ENCODE results near the gene FBXO21. TPM values are rescaled to one million over a fixed set of nuclear protein-coding genes. Genes with fewer than 3 reads are reported as not detected.

The FBXO21 gene
- total RNA-seq, 3 donors from 2014 or later: 64.0 to 99.0 (median 65.3) TPM

DNA sequence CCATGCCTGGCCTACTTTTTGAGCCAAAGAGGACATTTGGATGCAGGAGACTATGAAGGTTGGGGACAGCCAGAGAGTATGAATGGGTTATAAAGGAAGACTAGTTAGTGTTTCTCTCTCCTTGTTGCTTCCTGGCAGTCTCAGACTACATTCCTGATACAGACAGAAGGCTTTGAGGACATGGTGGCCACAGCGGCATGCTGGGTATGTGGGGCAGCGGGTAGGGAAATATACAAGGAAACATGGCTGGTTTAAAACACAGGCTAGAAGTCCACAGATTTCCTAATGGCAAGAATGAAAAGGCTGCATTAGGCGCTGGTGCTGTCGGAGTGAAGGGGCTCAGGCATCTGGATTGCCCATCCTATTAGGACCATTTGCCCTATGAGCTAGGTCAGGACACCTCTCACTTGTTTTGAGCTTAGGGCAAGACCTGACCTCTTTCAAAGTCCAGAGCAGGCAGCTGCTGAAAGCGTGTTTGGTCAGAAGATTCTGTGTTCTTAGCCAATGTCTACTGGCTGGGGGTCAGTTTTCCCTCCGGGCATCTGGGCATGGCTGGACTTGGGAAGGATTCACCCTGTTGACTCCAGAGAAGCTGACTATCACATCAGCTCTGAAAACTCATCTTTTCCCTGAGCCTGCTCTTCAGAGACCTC lies 20.1 kb upstream of the FBXO21 start:
- Histone ChIP-seq H3K27ac (no peak overlapping the region), H3K9me3 (no peaks in the 10 kb centered on the region), H3K4me3 (no peak overlapping the region), H3K27me3 (no peaks in the 10 kb centered on the region), H3K4me1 (no peaks in the 10 kb centered on the region), H3K36me3 (no peaks in the 10 kb centered on the region)
- TF ChIP-seq POLR2AphosphoS5 (IDR thresholded peaks at IDR 0.05) (no peak), POLR2A (IDR thresholded peaks at IDR 0.05) (no peak)
- TF ChIP-seq, protein P1, sequence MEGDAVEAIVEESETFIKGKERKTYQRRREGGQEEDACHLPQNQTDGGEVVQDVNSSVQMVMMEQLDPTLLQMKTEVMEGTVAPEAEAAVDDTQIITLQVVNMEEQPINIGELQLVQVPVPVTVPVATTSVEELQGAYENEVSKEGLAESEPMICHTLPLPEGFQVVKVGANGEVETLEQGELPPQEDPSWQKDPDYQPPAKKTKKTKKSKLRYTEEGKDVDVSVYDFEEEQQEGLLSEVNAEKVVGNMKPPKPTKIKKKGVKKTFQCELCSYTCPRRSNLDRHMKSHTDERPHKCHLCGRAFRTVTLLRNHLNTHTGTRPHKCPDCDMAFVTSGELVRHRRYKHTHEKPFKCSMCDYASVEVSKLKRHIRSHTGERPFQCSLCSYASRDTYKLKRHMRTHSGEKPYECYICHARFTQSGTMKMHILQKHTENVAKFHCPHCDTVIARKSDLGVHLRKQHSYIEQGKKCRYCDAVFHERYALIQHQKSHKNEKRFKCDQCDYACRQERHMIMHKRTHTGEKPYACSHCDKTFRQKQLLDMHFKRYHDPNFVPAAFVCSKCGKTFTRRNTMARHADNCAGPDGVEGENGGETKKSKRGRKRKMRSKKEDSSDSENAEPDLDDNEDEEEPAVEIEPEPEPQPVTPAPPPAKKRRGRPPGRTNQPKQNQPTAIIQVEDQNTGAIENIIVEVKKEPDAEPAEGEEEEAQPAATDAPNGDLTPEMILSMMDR (IDR thresholded peaks at IDR 0.05): no peak
- intact Hi-C loops (cut with DNase I; ENCODE audit: low total_unique reads): no loop called here
- DNase-seq (ENCODE audit: low spot score in 2 of 2): no peak

DNA sequence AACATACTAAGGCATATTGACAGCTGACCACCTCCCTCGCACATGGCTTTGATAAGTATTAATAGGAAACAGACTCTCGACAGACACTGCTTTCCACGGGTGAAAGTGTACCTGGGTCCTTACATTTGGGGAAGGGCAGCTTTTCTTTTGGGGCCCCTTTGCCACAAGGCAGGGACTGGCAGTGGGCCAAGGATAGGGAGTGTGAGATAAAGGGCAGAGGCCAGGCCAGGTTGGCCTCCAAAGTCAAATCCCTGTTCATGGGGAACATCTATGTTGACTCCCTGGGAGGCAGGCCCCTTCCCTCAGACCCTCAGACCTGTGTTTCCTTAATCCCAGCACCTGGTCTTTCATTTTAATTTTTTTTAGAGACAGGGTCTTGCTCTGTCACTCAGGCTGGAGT lies 19.4 kb upstream of the FBXO21 start:
- no peak overlapping the region for H3K4me3 ChIP-seq
- no peaks in the 10 kb centered on the region for H3K9me3 ChIP-seq
- H3K36me3 ChIP-seq: no peaks in the 10 kb centered on the region
- H3K27me3 ChIP-seq: no peaks in the 10 kb centered on the region
- no peaks in the 10 kb centered on the region for H3K4me1 ChIP-seq
- DNase-seq (ENCODE audit: low spot score in 2 of 2): no peak
- intact Hi-C loops (cut with DNase I; ENCODE audit: low total_unique reads): no loop called here
- no peak overlapping the region for H3K27ac ChIP-seq
- TF ChIP-seq, protein P1 (IDR thresholded peaks at IDR 0.05): no peak
- TF ChIP-seq POLR2AphosphoS5 (IDR thresholded peaks at IDR 0.05) (no peak), POLR2A (IDR thresholded peaks at IDR 0.05) (no peak)

DNA sequence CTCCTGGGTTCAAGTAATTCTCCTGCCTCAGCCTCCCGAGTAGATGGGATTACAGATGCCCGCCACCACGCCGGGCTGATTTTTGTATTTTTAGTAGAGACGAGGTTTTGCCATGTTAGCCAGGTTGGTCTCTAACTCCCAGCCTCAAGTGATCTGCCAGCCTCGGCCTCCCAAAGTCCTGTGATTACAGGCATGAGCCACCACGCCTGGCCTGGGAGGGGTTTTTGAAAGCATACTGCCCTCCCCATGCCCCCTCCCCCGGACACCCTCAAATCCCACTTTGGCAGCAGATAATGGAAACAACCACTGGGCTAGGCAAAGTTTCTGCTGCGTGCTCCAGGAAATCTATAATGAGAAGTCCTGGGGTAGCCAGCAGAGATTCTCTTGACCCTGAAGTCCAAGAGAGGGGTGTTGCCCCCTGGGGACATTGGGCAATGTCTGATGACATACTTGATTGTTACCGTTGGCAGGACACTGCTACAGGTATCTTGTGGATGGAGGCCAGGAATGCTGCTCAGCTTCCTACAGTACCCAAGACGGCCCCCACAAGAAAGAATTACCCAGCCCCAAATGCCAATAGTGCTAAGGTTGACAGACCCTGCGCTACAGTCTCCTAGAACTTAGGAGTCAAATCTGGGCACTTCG lies 18.7 kb upstream of the FBXO21 start:
- H3K36me3 ChIP-seq: no peaks in the 10 kb centered on the region
- DNase-seq (ENCODE audit: low spot score in 2 of 2): no peak
- TF ChIP-seq POLR2A (IDR thresholded peaks at IDR 0.05) (no peak), POLR2AphosphoS5 (IDR thresholded peaks at IDR 0.05) (no peak)
- TF ChIP-seq, protein P1 (IDR thresholded peaks at IDR 0.05): no peak
- no peaks in the 10 kb centered on the region for H3K4me1 ChIP-seq
- H3K27ac ChIP-seq: no peak overlapping the region
- H3K4me3 ChIP-seq: no peak overlapping the region
- no peaks in the 10 kb centered on the region for H3K27me3 ChIP-seq
- H3K9me3 ChIP-seq: no peaks in the 10 kb centered on the region
- intact Hi-C loops (cut with DNase I; ENCODE audit: low total_unique reads): no loop called here

DNA sequence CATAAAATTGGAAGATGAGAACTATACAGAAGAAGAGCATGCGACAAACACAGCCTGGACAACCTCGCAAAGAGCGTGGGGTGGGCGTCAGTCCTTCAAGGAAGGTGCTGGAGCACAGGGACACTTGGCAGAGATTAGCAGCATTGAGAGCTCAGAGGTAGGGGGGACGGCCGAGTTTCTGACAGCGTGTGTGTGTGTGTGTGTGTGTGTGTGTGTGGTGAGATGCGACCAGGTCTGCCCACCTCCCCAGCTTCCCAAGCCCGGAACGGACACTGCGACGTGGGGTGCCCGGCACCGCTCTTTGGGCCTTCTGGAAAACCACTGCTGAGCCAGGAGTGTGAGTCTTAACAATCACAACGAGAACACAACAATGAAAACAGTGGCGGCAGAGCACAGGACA lies 17.9 kb upstream of the FBXO21 start:
- no peak for DNase-seq (ENCODE audit: low spot score in 2 of 2)
- intact Hi-C loops (cut with DNase I; ENCODE audit: low total_unique reads): no loop called here
- H3K27me3 ChIP-seq: no peaks in the 10 kb centered on the region
- H3K36me3 ChIP-seq: no peaks in the 10 kb centered on the region
- H3K9me3 ChIP-seq: no peaks in the 10 kb centered on the region
- H3K4me1 ChIP-seq: no peaks in the 10 kb centered on the region
- H3K4me3 ChIP-seq: no peak overlapping the region
- no peak for TF ChIP-seq POLR2A (IDR thresholded peaks at IDR 0.05)
- no peak for TF ChIP-seq POLR2AphosphoS5 (IDR thresholded peaks at IDR 0.05)
- TF ChIP-seq, protein P1 (IDR thresholded peaks at IDR 0.05): no peak
- no peak overlapping the region for H3K27ac ChIP-seq

DNA sequence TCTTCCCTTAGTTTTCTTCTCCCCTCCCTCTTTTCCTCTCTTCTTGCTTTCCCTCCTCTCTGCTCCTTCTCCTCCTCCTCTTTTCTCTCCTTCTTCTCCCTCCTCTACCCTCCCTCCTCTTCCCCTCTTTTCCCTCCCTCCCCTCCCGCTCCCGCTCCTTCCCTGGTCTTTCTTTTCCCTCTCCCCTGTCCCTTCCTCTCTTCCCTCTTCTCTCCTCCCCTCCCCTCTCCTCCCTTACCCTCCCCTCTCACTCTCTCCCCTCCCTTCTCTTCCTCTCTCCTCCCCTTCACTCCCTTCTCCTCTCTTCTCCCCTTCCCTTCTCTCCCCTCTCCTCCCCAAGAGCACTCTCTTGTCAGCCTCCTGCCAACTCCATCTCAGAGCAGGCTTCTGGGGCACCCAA lies 17.4 kb upstream of the FBXO21 start:
- Histone ChIP-seq H3K9me3 (no peaks in the 10 kb centered on the region), H3K27me3 (no peaks in the 10 kb centered on the region), H3K36me3 (no peaks in the 10 kb centered on the region), H3K27ac (no peak overlapping the region), H3K4me1 (no peaks in the 10 kb centered on the region), H3K4me3 (no peak overlapping the region)
- TF ChIP-seq, protein P1 (IDR thresholded peaks at IDR 0.05): no peak
- TF ChIP-seq POLR2AphosphoS5 (IDR thresholded peaks at IDR 0.05) (no peak), POLR2A (IDR thresholded peaks at IDR 0.05) (no peak)
- intact Hi-C loops (cut with DNase I; ENCODE audit: low total_unique reads): no loop called here
- DNase-seq (ENCODE audit: low spot score in 2 of 2): no peak
